Gastrocnemius medialis (tissue), 4 donors: ENCODE measurements around the gene HHEX. TPM values are rescaled to one million over a fixed set of nuclear protein-coding genes. Genes with fewer than 3 reads are reported as not detected.
A peak's percentile ranks its signal among the peaks of the same experiment; 100 is the strongest.

ENCODE experiments used
- ATAC-seq, 2 donors: fragments of 150-250 bp; one replicate each; pipeline ENCODE4 v1.9.1; 2016
- DNase-seq, 2 donors: peaks; one replicate each; pipeline ENCODE4 v3.0.0-alpha.2; 2019
- H3K27ac ChIP-seq, 4 donors: fragments of 200-600 bp; sonication (generic); 1 replicate in 1 of 4; 2 replicates in 3 of 4; pipeline ENCODE4 v1.5.1; 2016 to 2018; ENCODE audit warnings: mild to moderate bottlenecking in 2 of 4, moderate library complexity in 1 of 4
- H3K27me3 ChIP-seq, 3 donors: fragments of 200-600 bp; sonication (generic) in 2 of 3; 1 replicate in 1 of 3; 2 replicates in 2 of 3; pipeline versions ENCODE4 v1.5.1 to v1.6.0; 2016 to 2019; ENCODE audit warnings: mild to moderate bottlenecking in 1 of 3, moderate library complexity in 1 of 3
- H3K36me3 ChIP-seq, 2 donors: fragments of 200-600 bp; sonication (generic) in 1 of 2; one replicate each; pipeline ENCODE4 v1.5.1; 2017 to 2018
- H3K4me1 ChIP-seq, 2 donors: fragments of 200-600 bp; sonication (generic) in 1 of 2; one replicate each; pipeline ENCODE4 v1.5.1; 2016 to 2017; ENCODE audit warnings: mild to moderate bottlenecking in 2 of 2
- H3K4me3 ChIP-seq, 4 donors: fragments of 200-600 bp; sonication (generic) in 3 of 4; 1 replicate in 1 of 4; 2 replicates in 3 of 4; pipeline ENCODE4 v1.5.1; 2016 to 2019; ENCODE audit warnings: mild to moderate bottlenecking in 2 of 4
- H3K9me3 ChIP-seq, 3 donors: fragments of 200-600 bp; sonication (generic) in 2 of 3; 1 replicate in 1 of 3; 2 replicates in 2 of 3; pipeline ENCODE4 v1.5.1; 2016 to 2019
- CTCF ChIP-seq, 5 experiments: fragments of 450-650 bp in 3 of 5; fragments of 200-600 bp in 2 of 5; sonication (generic) in 2 of 5; IDR thresholded peaks in 4 of 5; conservative IDR thresholded peaks in 1 of 5; 1 replicate in 4 of 5; 2 replicates in 1 of 5; pipeline ENCODE4 v1.5.1; 2016 to 2019; ENCODE audit warnings: antibody characterized with exemption in 5 of 5, mild to moderate bottlenecking in 3 of 5, moderate library complexity in 3 of 5
- POLR2A ChIP-seq, 2 donors: fragments of 450-650 bp; IDR thresholded peaks; one replicate each; pipeline ENCODE4 v1.6.1; 2017; ENCODE audit warnings: antibody characterized with exemption in 2 of 2, mild to moderate bottlenecking in 2 of 2, moderate library complexity in 2 of 2
- in situ Hi-C, 4 donors: fragments of 200-750 bp; cut with MboI; loops; one replicate each; pipeline versions ENCODE4 v1.15.0 to v1.8.0; 2017; ENCODE audit warnings: low sequenced_read_pairs in 4 of 4
- intact Hi-C: fragments of 100-400 bp; cut with DNase I; formaldehyde crosslinking; loops from one replicate; pipeline ENCODE4 v1.15.1; 2023; ENCODE audit warnings: low total_unique reads
- total RNA-seq, 4 donors: library from RNA; depleted of rRNA; stranded (reverse); fragments of >200 nt; gene quantifications; one replicate each; pipeline versions ENCODE4 v1.1.0 to v1.2.3, GENCODE V29; 2016

The HHEX gene
- total RNA-seq, 4 donors from 2014 or later, result 0.82 to 1.8 (median 0.84) TPM; not detected in 1

GRCh38 chr10:92677708-92678107 is 12.0 kb upstream of the HHEX start:
- in situ Hi-C loops, result no loop called here
- TF ChIP-seq CTCF (IDR thresholded peaks at IDR 0.05 in 4 of 5, conservative IDR thresholded peaks at IDR 0.05 in 1 of 5), result no peak
- no peak for TF ChIP-seq POLR2A (IDR thresholded peaks at IDR 0.05)
- intact Hi-C loops, result no loop called here
- Histone ChIP-seq H3K9me3 (no peaks in the 10 kb centered on the region), H3K27ac (no peak overlapping the region), H3K4me1 (no peaks in the 10 kb centered on the region), H3K36me3 (no peaks in the 10 kb centered on the region), H3K4me3 (no peak overlapping the region), H3K27me3 (no peaks in the 10 kb centered on the region)
- ATAC-seq (no peak), DNase-seq (no peak)

GRCh38 chr10:92678206-92678605 is 11.5 kb upstream of the HHEX start:
- Histone ChIP-seq H3K9me3 (no peaks in the 10 kb centered on the region), H3K36me3 (no peaks in the 10 kb centered on the region), H3K4me3 (no peak overlapping the region), H3K4me1 (no peaks in the 10 kb centered on the region), H3K27ac (no peak overlapping the region), H3K27me3 (no peaks in the 10 kb centered on the region)
- in situ Hi-C loops, result no loop called here
- DNase-seq (no peak), ATAC-seq (no peak)
- intact Hi-C loops, result no loop called here
- TF ChIP-seq CTCF (IDR thresholded peaks at IDR 0.05 in 4 of 5, conservative IDR thresholded peaks at IDR 0.05 in 1 of 5), result no peak
- no peak for TF ChIP-seq POLR2A (IDR thresholded peaks at IDR 0.05)

- Histone ChIP-seq H3K4me1 (no peaks in the 10 kb centered on the region), H3K27ac (no peak overlapping the region), H3K27me3 (no peaks in the 10 kb centered on the region), H3K9me3 (no peaks in the 10 kb centered on the region), H3K36me3 (no peaks in the 10 kb centered on the region), H3K4me3 (no peak overlapping the region)
- DNase-seq (no peak), ATAC-seq (no peak)
- no peak for TF ChIP-seq POLR2A (IDR thresholded peaks at IDR 0.05)
- no peak for TF ChIP-seq CTCF (IDR thresholded peaks at IDR 0.05 in 4 of 5, conservative IDR thresholded peaks at IDR 0.05 in 1 of 5)
- in situ Hi-C loops (no loop called here), intact Hi-C loops (no loop called here)
These were observed 8.4 kb upstream of the HHEX start for GRCh38 chr10:92681306-92681834.

GRCh38 chr10:92688573-92688926 is 1.2 kb upstream of the HHEX start:
- ATAC-seq (no peak), DNase-seq (no peak)
- Histone ChIP-seq H3K36me3 (no peaks in the 10 kb centered on the region), H3K9me3 (no peaks in the 10 kb centered on the region), H3K4me1 (peaks cover 0 to 6% of the 10 kb centered on the region in 2 donors), H3K27me3 (peaks cover 28 to 48% (median 36%) of the 10 kb centered on the region in 3 donors), H3K4me3 (peak overlapping the region; percentile 56 to 73 (median 62)), H3K27ac (no peak overlapping the region)
- in situ Hi-C loops (no loop called here), intact Hi-C loops (no loop called here)
- TF ChIP-seq POLR2A (IDR thresholded peaks at IDR 0.05) (no peak), CTCF (IDR thresholded peaks at IDR 0.05 in 4 of 5, conservative IDR thresholded peaks at IDR 0.05 in 1 of 5) (no peak)
